Upper lobe of left lung (tissue), 6 donors: ENCODE results near the gene TMPRSS11A. TPM values are rescaled to one million over a fixed set of nuclear protein-coding genes. Genes with fewer than 3 reads are reported as not detected.

ENCODE experiments used
- ATAC-seq, 2 donors: fragments of 200-7000 bp; cut with Tn5 transposase; one replicate each; pipeline ENCODE4 v1.9.1; 2022; ENCODE audit warnings: mild to moderate bottlenecking in 2 of 2, moderate library complexity in 2 of 2; ENCODE audit not compliant: low FRiP score in 2 of 2
- DNase-seq, 2 donors: peaks; one replicate each; pipeline ENCODE4 v3.0.0-alpha.2; 2019 to 2020
- H3K27ac ChIP-seq, 4 donors: fragments of 200-600 bp; sonication (generic); one replicate each; pipeline ENCODE4 v1.5.1; 2016 to 2019
- H3K27me3 ChIP-seq, 4 donors: fragments of 200-600 bp; sonication (generic); one replicate each; pipeline ENCODE4 v1.5.1; 2017 to 2019
- H3K36me3 ChIP-seq, 4 donors: fragments of 200-600 bp; sonication (generic); one replicate each; pipeline ENCODE4 v1.5.1; 2016 to 2019
- H3K4me1 ChIP-seq, 4 donors: fragments of 200-600 bp; sonication (generic); one replicate each; pipeline ENCODE4 v1.5.1; 2018 to 2019
- H3K4me3 ChIP-seq, 4 donors: fragments of 200-600 bp; sonication (generic); one replicate each; pipeline ENCODE4 v1.5.1; 2017 to 2019; ENCODE audit warnings: mild to moderate bottlenecking in 2 of 4, moderate library complexity in 1 of 4
- H3K9me3 ChIP-seq, 4 donors: fragments of 200-600 bp; sonication (generic); one replicate each; pipeline ENCODE4 v1.5.1; 2018 to 2019
- CTCF ChIP-seq, 6 experiments: fragments of 450-650 bp in 4 of 6; fragments of 200-600 bp in 2 of 6; sonication (generic) in 2 of 6; IDR thresholded peaks; one replicate each; pipeline ENCODE4 v1.5.1; 2016 to 2019; ENCODE audit warnings: antibody characterized with exemption in 6 of 6
- EP300 ChIP-seq, 4 donors: sonication (generic); formaldehyde crosslinking; IDR thresholded peaks; one replicate each; pipeline ENCODE4 v1.5.1; 2017; ENCODE audit warnings: antibody characterized with exemption in 4 of 4, control low read depth in 2 of 4
- POLR2A ChIP-seq, 4 donors: fragments of 450-650 bp; IDR thresholded peaks; one replicate each; pipeline ENCODE4 v1.5.1; 2016 to 2017; ENCODE audit warnings: antibody characterized with exemption in 4 of 4, mild to moderate bottlenecking in 2 of 4
- POLR2AphosphoS5 ChIP-seq, 2 donors: sonication (generic); formaldehyde crosslinking; IDR thresholded peaks; one replicate each; pipeline ENCODE4 v1.5.1; 2017; ENCODE audit warnings: antibody characterized with exemption in 2 of 2
- WGBS, 2 donors: methylation state at CpG; one replicate each; pipeline ENCODE4 v1.1.5; 2017 to 2018; 5-methylcytosine and 5-hydroxymethylcytosine counted together
- total RNA-seq, 6 donors: library from RNA; depleted of rRNA in 4 of 6; stranded (reverse); fragments of >200 nt in 4 of 6; gene quantifications; one replicate each; pipeline versions ENCODE4 v1.1.0 to v1.2.1, GENCODE V29; 2016 to 2021
- donor health status: DM: no; HTN: no; CAD: no; lungs with moderate emphysema.
- donor health status: DM: no; HTN: yes; CAD: no; lungs with severe emphysema.

TMPRSS11A gene
- total RNA-seq, 6 donors from 2014 or later, result 0.20 TPM; not detected in 5

GRCh38 chr4:67899096-67899495, 64.2 kb downstream of the TMPRSS11A start:
- no peak overlapping the region for H3K4me3 ChIP-seq
- DNase-seq, result no peak
- H3K27me3 ChIP-seq, result no peaks in the 10 kb centered on the region
- no peaks in the 10 kb centered on the region for H3K36me3 ChIP-seq
- ATAC-seq, result peak in 1 of 2 donors; percentile 38
- no peak overlapping the region for H3K27ac ChIP-seq
- no peaks in the 10 kb centered on the region for H3K9me3 ChIP-seq
- H3K4me1 ChIP-seq, result no peaks in the 10 kb centered on the region
- TF ChIP-seq POLR2AphosphoS5 (IDR thresholded peaks at IDR 0.05), result no peak
- TF ChIP-seq POLR2A (IDR thresholded peaks at IDR 0.05), result no peak
- no peak for TF ChIP-seq CTCF (IDR thresholded peaks at IDR 0.05)
- no peak for TF ChIP-seq EP300 (IDR thresholded peaks at IDR 0.05)

GRCh38 chr4:67897686-67898085, 65.6 kb downstream of the TMPRSS11A start:
- ATAC-seq (no peak), DNase-seq (no peak)
- H3K36me3 ChIP-seq, result no peaks in the 10 kb centered on the region
- no peak overlapping the region for H3K4me3 ChIP-seq
- no peaks in the 10 kb centered on the region for H3K4me1 ChIP-seq
- no peak for TF ChIP-seq EP300 (IDR thresholded peaks at IDR 0.05)
- no peak for TF ChIP-seq POLR2A (IDR thresholded peaks at IDR 0.05)
- TF ChIP-seq CTCF (IDR thresholded peaks at IDR 0.05), result no peak
- no peak for TF ChIP-seq POLR2AphosphoS5 (IDR thresholded peaks at IDR 0.05)
- H3K27me3 ChIP-seq, result no peaks in the 10 kb centered on the region
- H3K9me3 ChIP-seq, result no peaks in the 10 kb centered on the region
- no peak overlapping the region for H3K27ac ChIP-seq

GRCh38 chr4:67896421-67897065, 66.8 kb downstream of the TMPRSS11A start:
- Histone ChIP-seq H3K4me1 (no peaks in the 10 kb centered on the region), H3K27ac (no peak overlapping the region), H3K9me3 (no peaks in the 10 kb centered on the region), H3K27me3 (no peaks in the 10 kb centered on the region), H3K36me3 (no peaks in the 10 kb centered on the region), H3K4me3 (no peak overlapping the region)
- ATAC-seq (no peak), DNase-seq (peak in 1 of 2 donors; percentile 73)
- TF ChIP-seq CTCF (IDR thresholded peaks at IDR 0.05), result no peak
- TF ChIP-seq POLR2AphosphoS5 (IDR thresholded peaks at IDR 0.05), result no peak
- TF ChIP-seq POLR2A (IDR thresholded peaks at IDR 0.05), result no peak
- TF ChIP-seq EP300 (IDR thresholded peaks at IDR 0.05), result no peak
- 93 to 97% methylated on average over 11 to 24 of the region's 26 CpGs for WGBS, 2 donors

GRCh38 chr4:67894659-67895058, 68.6 kb downstream of the TMPRSS11A start:
- Histone ChIP-seq H3K27me3 (no peaks in the 10 kb centered on the region), H3K27ac (no peak overlapping the region), H3K4me3 (no peak overlapping the region), H3K9me3 (no peaks in the 10 kb centered on the region), H3K36me3 (no peaks in the 10 kb centered on the region), H3K4me1 (no peaks in the 10 kb centered on the region)
- no peak for ATAC-seq
- 62 to 68% methylated on average over 1 of the region's 1 CpG for WGBS, 2 donors
- no peak for DNase-seq
- TF ChIP-seq POLR2A (IDR thresholded peaks at IDR 0.05) (no peak), CTCF (IDR thresholded peaks at IDR 0.05) (no peak), EP300 (IDR thresholded peaks at IDR 0.05) (no peak), POLR2AphosphoS5 (IDR thresholded peaks at IDR 0.05) (no peak)

- no peaks in the 10 kb centered on the region for H3K36me3 ChIP-seq
- DNase-seq (no peak), ATAC-seq (peak in 1 of 2 donors; percentile 43)
- H3K27me3 ChIP-seq, result no peaks in the 10 kb centered on the region
- no peak overlapping the region for H3K27ac ChIP-seq
- H3K9me3 ChIP-seq, result no peaks in the 10 kb centered on the region
- TF ChIP-seq EP300 (IDR thresholded peaks at IDR 0.05), result no peak
- TF ChIP-seq POLR2AphosphoS5 (IDR thresholded peaks at IDR 0.05), result no peak
- no peak for TF ChIP-seq POLR2A (IDR thresholded peaks at IDR 0.05)
- TF ChIP-seq CTCF (IDR thresholded peaks at IDR 0.05), result no peak
- 74 to 79% methylated on average over 3 of the region's 3 CpGs for WGBS, 2 donors
- H3K4me1 ChIP-seq, result no peaks in the 10 kb centered on the region
- H3K4me3 ChIP-seq, result no peak overlapping the region
These were observed 70.4 kb downstream of the TMPRSS11A start for GRCh38 chr4:67892905-67893304.
